ENCODE results near the gene APLP2.
"Not testable (repeated sequence)": the region's sequence is repeated elsewhere in the genome, so short reads cannot be mapped to it uniquely, and the experiment has no call there.

The APLP2 gene

DNA sequence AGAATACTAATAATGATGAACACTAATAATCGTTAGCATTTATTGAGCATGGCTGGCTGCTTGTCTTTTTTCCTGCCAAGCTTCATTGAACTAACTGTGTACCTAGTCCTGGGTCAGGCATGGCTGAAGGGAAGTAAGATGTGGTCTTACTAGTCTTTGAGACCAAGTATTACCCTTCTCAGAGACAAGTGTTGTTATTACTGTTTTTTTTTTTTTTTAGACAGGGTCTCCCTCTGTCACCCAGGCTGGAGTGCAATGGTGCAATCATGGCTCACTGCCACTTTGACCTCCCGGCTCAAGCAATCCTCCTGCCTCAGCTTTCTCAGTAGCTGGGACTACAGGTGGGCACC, 94.5 kb downstream of the APLP2 start:
- Histone ChIP-seq H3K36me3 (ENCODE audit: insufficient read depth, low read length) (no peaks in the 10 kb centered on the region), H3K4me3 (ENCODE audit: low read length) (no peak overlapping the region), H3K4me1 (ENCODE audit: control insufficient read depth, insufficient read depth, low read length) (peaks cover 18% of the 10 kb centered on the region), H3K27me3 (ENCODE audit: control insufficient read depth, insufficient read depth, low read length) (peaks cover 45% of the 10 kb centered on the region), H3K9me3 (replicated peaks; ENCODE audit: low read length) (no peaks in the 10 kb centered on the region), H3K4me2 (ENCODE audit: low read length) (no peak overlapping the region), H3K9ac (ENCODE audit: low read depth, low read length) (no peak overlapping the region)

DNA sequence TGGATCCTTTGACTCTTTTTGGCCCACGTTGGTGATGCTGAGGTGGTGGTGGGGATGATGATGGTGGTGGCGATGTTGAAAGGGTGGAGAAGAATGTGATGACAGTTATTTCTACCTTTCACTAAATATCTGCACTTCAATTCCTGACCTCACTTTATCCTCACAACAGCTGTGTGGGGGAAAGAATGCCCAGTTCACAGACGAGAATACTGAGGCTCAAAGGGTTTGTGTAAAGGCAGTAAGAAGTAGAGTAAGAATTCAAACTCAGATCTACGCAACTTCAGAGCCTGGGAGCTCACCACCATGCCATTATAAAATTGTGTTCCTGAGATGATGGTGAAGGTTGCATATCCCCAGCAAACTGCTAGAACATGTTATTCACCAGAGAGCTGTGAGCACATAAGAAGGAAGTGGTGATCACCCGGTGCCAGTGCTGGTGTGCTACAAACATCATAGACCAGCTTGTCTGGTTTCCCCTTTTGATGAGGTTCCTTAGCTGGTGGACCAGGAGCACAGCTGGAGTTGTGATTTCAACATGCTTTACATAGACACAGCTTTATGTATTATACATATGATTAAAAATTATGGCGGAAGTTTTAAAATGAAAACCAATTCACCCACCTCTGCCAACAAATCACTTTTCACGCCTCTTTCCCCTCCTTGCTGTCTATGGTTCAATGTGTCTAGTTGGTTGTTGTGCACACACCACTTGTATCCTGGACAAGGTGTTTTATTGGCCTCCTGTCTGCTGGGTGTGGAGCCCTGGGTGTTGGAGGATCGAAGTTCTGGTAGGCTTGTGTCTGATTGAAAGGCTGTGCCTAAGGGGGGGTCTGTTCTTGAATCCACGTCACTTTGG, 96.1 kb downstream of the APLP2 start:
- peak overlapping the region; percentile 24 for H3K4me2 ChIP-seq (ENCODE audit: low read length)
- H3K4me3 ChIP-seq (ENCODE audit: low read length) = no peak overlapping the region
- H3K27me3 ChIP-seq (ENCODE audit: control insufficient read depth, insufficient read depth, low read length) = peaks cover 38% of the 10 kb centered on the region
- no peak overlapping the region for H3K9ac ChIP-seq (ENCODE audit: low read depth, low read length)
- no peaks in the 10 kb centered on the region for H3K36me3 ChIP-seq (ENCODE audit: insufficient read depth, low read length)
- peaks cover 18% of the 10 kb centered on the region for H3K4me1 ChIP-seq (ENCODE audit: control insufficient read depth, insufficient read depth, low read length)
- H3K9me3 ChIP-seq (replicated peaks; ENCODE audit: low read length) = no peaks in the 10 kb centered on the region

DNA sequence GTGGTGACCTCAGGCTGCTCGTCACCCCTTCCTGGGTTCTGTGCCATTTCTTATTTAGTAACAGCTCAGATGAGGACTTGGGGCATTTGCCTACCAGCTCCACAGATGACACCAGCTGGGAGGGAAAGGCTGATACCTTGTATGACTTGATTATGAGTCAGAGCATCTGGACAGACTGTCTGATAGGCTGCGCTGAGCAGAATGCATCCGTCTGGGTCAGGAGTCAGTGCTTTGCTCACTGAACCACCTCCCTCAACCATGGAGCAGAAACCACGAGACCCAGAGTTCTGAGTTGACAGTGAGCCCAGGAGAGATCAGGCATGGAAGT, 96.7 kb downstream of the APLP2 start:
- Histone ChIP-seq H3K36me3 (ENCODE audit: insufficient read depth, low read length) (no peaks in the 10 kb centered on the region), H3K4me2 (ENCODE audit: low read length) (peak overlapping the region; percentile 24), H3K4me1 (ENCODE audit: control insufficient read depth, insufficient read depth, low read length) (peaks cover 18% of the 10 kb centered on the region), H3K9ac (ENCODE audit: low read depth, low read length) (no peak overlapping the region), H3K27me3 (ENCODE audit: control insufficient read depth, insufficient read depth, low read length) (peaks cover 33% of the 10 kb centered on the region), H3K9me3 (replicated peaks; ENCODE audit: low read length) (no peaks in the 10 kb centered on the region), H3K4me3 (ENCODE audit: low read length) (no peak overlapping the region)

GRCh38 chr11:130167146-130167545, 97.5 kb downstream of the APLP2 start:
- Histone ChIP-seq H3K9ac (ENCODE audit: low read depth, low read length) (no peak overlapping the region), H3K4me2 (ENCODE audit: low read length) (no peak overlapping the region), H3K4me3 (ENCODE audit: low read length) (no peak overlapping the region), H3K27me3 (ENCODE audit: control insufficient read depth, insufficient read depth, low read length) (peaks cover 28% of the 10 kb centered on the region), H3K36me3 (ENCODE audit: insufficient read depth, low read length) (no peaks in the 10 kb centered on the region), H3K4me1 (ENCODE audit: control insufficient read depth, insufficient read depth, low read length) (peaks cover 18% of the 10 kb centered on the region), H3K9me3 (replicated peaks; ENCODE audit: low read length) (no peaks in the 10 kb centered on the region)

- Histone ChIP-seq H3K4me1 (ENCODE audit: control insufficient read depth, insufficient read depth, low read length) (peaks cover 18% of the 10 kb centered on the region), H3K4me2 (ENCODE audit: low read length) (no peak overlapping the region), H3K4me3 (ENCODE audit: low read length) (no peak overlapping the region), H3K27me3 (ENCODE audit: control insufficient read depth, insufficient read depth, low read length) (peaks cover 19% of the 10 kb centered on the region), H3K36me3 (ENCODE audit: insufficient read depth, low read length) (no peaks in the 10 kb centered on the region), H3K9me3 (replicated peaks; ENCODE audit: low read length) (no peaks in the 10 kb centered on the region), H3K9ac (ENCODE audit: low read depth, low read length) (no peak overlapping the region)
These were observed 98.4 kb downstream of the APLP2 start for GRCh38 chr11:130168105-130168504.

- Histone ChIP-seq H3K4me2 (ENCODE audit: low read length) (no peak overlapping the region), H3K9ac (ENCODE audit: low read depth, low read length) (no peak overlapping the region), H3K4me1 (ENCODE audit: control insufficient read depth, insufficient read depth, low read length) (peaks cover 18% of the 10 kb centered on the region), H3K36me3 (ENCODE audit: insufficient read depth, low read length) (no peaks in the 10 kb centered on the region), H3K9me3 (replicated peaks; ENCODE audit: low read length) (peaks cover 3% of the 10 kb centered on the region), H3K4me3 (ENCODE audit: low read length) (no peak overlapping the region), H3K27me3 (ENCODE audit: control insufficient read depth, insufficient read depth, low read length) (peaks cover 25% of the 10 kb centered on the region)
These were observed 100.7 kb downstream of the APLP2 start for GRCh38 chr11:130170345-130170744.

DNA sequence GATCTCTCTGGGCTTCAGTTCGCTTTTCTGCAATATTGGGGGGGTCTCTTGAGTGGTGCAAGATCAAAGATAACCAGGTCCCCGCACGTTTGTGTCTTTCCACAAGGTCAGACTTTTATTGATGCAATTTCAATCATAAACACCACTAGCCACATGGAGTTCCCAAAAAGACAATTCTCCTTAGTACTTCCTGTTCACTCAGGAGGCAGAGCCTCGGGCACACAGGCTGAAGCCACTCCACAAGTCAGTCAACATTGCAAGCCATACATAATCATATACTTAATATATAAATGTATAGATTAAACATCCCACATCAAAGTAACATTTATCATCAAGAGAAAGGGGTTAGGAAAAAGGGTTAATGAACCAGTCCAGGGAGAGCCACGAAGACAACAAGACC, 101.8 kb downstream of the APLP2 start:
- Histone ChIP-seq H3K27me3 (ENCODE audit: control insufficient read depth, insufficient read depth, low read length) (peaks cover 25% of the 10 kb centered on the region), H3K4me2 (ENCODE audit: low read length) (no peak overlapping the region), H3K4me3 (ENCODE audit: low read length) (no peak overlapping the region), H3K9ac (ENCODE audit: low read depth, low read length) (no peak overlapping the region), H3K9me3 (replicated peaks; ENCODE audit: low read length) (peaks cover 3% of the 10 kb centered on the region), H3K4me1 (ENCODE audit: control insufficient read depth, insufficient read depth, low read length) (peaks cover 11% of the 10 kb centered on the region), H3K36me3 (ENCODE audit: insufficient read depth, low read length) (no peaks in the 10 kb centered on the region)

DNA sequence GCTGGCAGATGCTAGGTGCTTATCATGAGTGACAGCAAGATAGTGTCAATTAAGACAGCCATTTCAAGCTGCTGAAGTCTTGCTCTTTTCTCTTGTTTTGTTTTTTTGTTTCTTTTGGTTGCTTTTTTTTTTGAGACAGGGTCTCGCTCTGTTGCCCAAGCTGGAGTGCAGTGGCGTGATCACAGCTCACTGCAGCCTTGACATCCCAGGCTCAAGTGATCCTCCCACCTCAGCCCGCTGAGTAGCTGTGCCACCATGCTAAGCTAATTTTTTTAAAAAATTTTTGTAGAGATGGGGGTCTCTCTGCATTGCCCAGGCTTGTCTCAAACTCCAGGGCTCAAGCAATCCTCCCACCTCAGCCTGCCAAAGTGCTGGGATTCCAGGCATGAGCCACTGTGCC, 102.3 kb downstream of the APLP2 start:
- peaks cover 25% of the 10 kb centered on the region for H3K27me3 ChIP-seq (ENCODE audit: control insufficient read depth, insufficient read depth, low read length)
- H3K4me1 ChIP-seq (ENCODE audit: control insufficient read depth, insufficient read depth, low read length); H3K9me3 ChIP-seq (replicated peaks; ENCODE audit: low read length); H3K36me3 ChIP-seq (ENCODE audit: insufficient read depth, low read length); H3K4me3 ChIP-seq (ENCODE audit: low read length); H3K9ac ChIP-seq (ENCODE audit: low read depth, low read length); H3K4me2 ChIP-seq (ENCODE audit: low read length): not testable (repeated sequence)

DNA sequence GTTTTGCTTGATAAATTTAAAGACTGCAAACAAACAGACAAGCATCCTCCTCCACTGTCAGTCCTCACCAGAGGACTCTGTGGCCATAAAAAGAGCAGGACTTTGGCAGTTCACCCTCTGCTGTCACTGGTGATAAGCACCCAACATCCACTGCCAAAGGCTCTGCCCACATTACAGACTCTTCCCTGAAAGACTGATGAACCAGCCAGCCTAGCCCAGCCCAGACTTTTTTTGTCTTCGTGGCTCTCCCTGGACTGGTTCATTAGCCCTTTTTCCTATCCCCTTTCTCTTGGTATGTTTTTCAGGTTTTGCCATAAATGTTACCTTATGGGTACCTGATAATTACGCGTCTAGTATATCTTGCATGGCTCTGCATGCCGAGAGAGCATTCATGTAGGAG, 104.9 kb downstream of the APLP2 start:
- Histone ChIP-seq H3K4me1 (ENCODE audit: control insufficient read depth, insufficient read depth, low read length) (no peaks in the 10 kb centered on the region), H3K4me3 (ENCODE audit: low read length) (no peak overlapping the region), H3K4me2 (ENCODE audit: low read length) (no peak overlapping the region), H3K36me3 (ENCODE audit: insufficient read depth, low read length) (no peaks in the 10 kb centered on the region), H3K9me3 (replicated peaks; ENCODE audit: low read length) (peaks cover 3% of the 10 kb centered on the region), H3K27me3 (ENCODE audit: control insufficient read depth, insufficient read depth, low read length) (peaks cover 41% of the 10 kb centered on the region), H3K9ac (ENCODE audit: low read depth, low read length) (no peak overlapping the region)

GRCh38 chr11:130175898-130176297, 106.2 kb downstream of the APLP2 start:
- Histone ChIP-seq H3K9me3 (replicated peaks; ENCODE audit: low read length) (peaks cover 3% of the 10 kb centered on the region), H3K4me1 (ENCODE audit: control insufficient read depth, insufficient read depth, low read length) (no peaks in the 10 kb centered on the region), H3K27me3 (ENCODE audit: control insufficient read depth, insufficient read depth, low read length) (peaks cover 38% of the 10 kb centered on the region), H3K4me3 (ENCODE audit: low read length) (no peak overlapping the region), H3K4me2 (ENCODE audit: low read length) (no peak overlapping the region), H3K9ac (ENCODE audit: low read depth, low read length) (no peak overlapping the region), H3K36me3 (ENCODE audit: insufficient read depth, low read length) (no peaks in the 10 kb centered on the region)

DNA sequence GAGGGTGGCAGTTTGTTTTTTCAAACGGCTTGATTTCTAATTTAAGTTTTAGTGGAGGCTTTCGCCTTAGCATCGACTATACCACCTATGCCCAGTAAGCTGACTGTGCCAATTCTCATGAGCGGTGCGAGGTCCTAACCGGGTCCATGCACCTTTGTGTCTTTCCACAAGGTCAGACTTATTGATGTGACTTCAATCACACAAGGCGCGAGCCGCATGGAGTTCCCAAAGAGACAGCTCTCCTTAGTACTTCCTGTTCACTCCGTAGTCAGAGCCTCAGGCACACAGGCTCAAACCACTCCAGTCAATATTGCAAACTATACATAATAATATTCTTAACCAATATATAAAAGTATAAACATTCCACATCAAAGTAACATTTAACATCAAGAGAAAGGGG, 108.1 kb downstream of the APLP2 start:
- H3K4me2 ChIP-seq (ENCODE audit: low read length) = no peak overlapping the region
- peaks cover 3% of the 10 kb centered on the region for H3K9me3 ChIP-seq (replicated peaks; ENCODE audit: low read length)
- H3K27me3 ChIP-seq (ENCODE audit: control insufficient read depth, insufficient read depth, low read length) = peaks cover 39% of the 10 kb centered on the region
- peaks cover 8% of the 10 kb centered on the region for H3K4me1 ChIP-seq (ENCODE audit: control insufficient read depth, insufficient read depth, low read length)
- no peak overlapping the region for H3K9ac ChIP-seq (ENCODE audit: low read depth, low read length)
- no peak overlapping the region for H3K4me3 ChIP-seq (ENCODE audit: low read length)
- no peaks in the 10 kb centered on the region for H3K36me3 ChIP-seq (ENCODE audit: insufficient read depth, low read length)
